IMR-90 (cell line): ENCODE measurements around the gene HYAL3. TPM values are rescaled to one million over a fixed set of nuclear protein-coding genes. Genes with fewer than 3 reads are reported as not detected.

ENCODE experiments used
- ATAC-seq: fragments of 200-7000 bp; cut with Tn5 transposase; 2 replicates; pipeline ENCODE4 v1.9.1; 2020; ENCODE audit warnings: low read depth, mild to moderate bottlenecking, moderate library complexity
- BruUV-seq: library from RNA; stranded (reverse); fragments of 400-500 nt; replicated peaks from 2 replicates; lab custom pipeline; 2021; lab: Mats Ljungman, UMichigan
- CTCF ChIA-PET: fragments of 300-600 bp; formaldehyde crosslinking; extraction: SDS; loops from one replicate; lab custom pipeline; 2021; ENCODE audit warnings: antibody characterized with exemption; lab: Yijun Ruan, JAX
- POLR2A ChIA-PET: fragments of 300-600 bp; sonication (Branson Sonifier 250); formaldehyde crosslinking; loops from one replicate; lab custom pipeline; 2022; ENCODE audit warnings: antibody characterized with exemption; ENCODE audit not compliant: unreplicated experiment; lab: Charles Lee
- DNase-seq: peaks from one replicate; pipeline ENCODE4 v3.0.0; 2013
- H2AFZ ChIP-seq: replicated peaks from 2 replicates; pipeline ENCODE3; 2013; ENCODE audit warnings: low read length, mild to moderate bottlenecking; ENCODE audit not compliant: poor library complexity
- H2AK5ac ChIP-seq: 2 replicates; pipeline ENCODE4 v1.6.1; 2013; ENCODE audit warnings: low read depth, low read length, inconsistent platforms
- H2AK9ac ChIP-seq: replicated peaks from 2 replicates; pipeline ENCODE3; 2013; ENCODE audit warnings: mild to moderate bottlenecking, low read depth, low read length, moderate library complexity; ENCODE audit not compliant: poor library complexity
- H2BK120ac ChIP-seq: 2 replicates; pipeline ENCODE4 v1.6.1; 2013; ENCODE audit warnings: low read depth, low read length, inconsistent platforms
- H2BK15ac ChIP-seq: 3 replicates; pipeline ENCODE4 v1.6.1; 2013; ENCODE audit warnings: low read depth, low read length, inconsistent platforms
- H2BK20ac ChIP-seq: 2 replicates; pipeline ENCODE4 v1.6.1; 2013; ENCODE audit warnings: low read depth, mild to moderate bottlenecking, inconsistent platforms, low read length, moderate library complexity
- H2BK5ac ChIP-seq: 2 replicates; pipeline ENCODE4 v1.6.1; 2013; ENCODE audit warnings: mild to moderate bottlenecking, low read depth, low read length, inconsistent platforms; ENCODE audit not compliant: poor library complexity, severe bottlenecking
- H3K14ac ChIP-seq: replicated peaks from 2 replicates; pipeline ENCODE4 v1.6.1; 2013; ENCODE audit warnings: low read depth, low read length, inconsistent platforms
- H3K18ac ChIP-seq: 2 replicates; pipeline ENCODE4 v1.6.1; 2013; ENCODE audit warnings: low read depth, low read length, control low read depth
- H3K23ac ChIP-seq: 2 replicates; pipeline ENCODE4 v1.6.1; 2013; ENCODE audit warnings: low read depth, low read length, inconsistent platforms
- H3K27ac ChIP-seq: 2 replicates; pipeline ENCODE4 v1.5.1; 2013; ENCODE audit warnings: mild to moderate bottlenecking, control low read depth, low read length; ENCODE audit not compliant: insufficient read depth
- H3K27me3 ChIP-seq: 2 replicates; pipeline ENCODE4 v1.6.1; 2013; ENCODE audit warnings: low read length; ENCODE audit not compliant: control insufficient read depth, insufficient read depth
- H3K36me3 ChIP-seq: 2 replicates; pipeline ENCODE4 v1.6.1; 2013; ENCODE audit warnings: low read length, mixed read lengths; ENCODE audit not compliant: control insufficient read depth, insufficient read depth
- H3K4ac ChIP-seq: 2 replicates; pipeline ENCODE4 v1.6.1; 2013; ENCODE audit warnings: low read depth, low read length, inconsistent platforms
- H3K4me1 ChIP-seq: 2 replicates; pipeline ENCODE4 v1.6.1; 2013; ENCODE audit warnings: low read length, mixed read lengths; ENCODE audit not compliant: control insufficient read depth, insufficient read depth
- H3K4me2 ChIP-seq: 2 replicates; pipeline ENCODE4 v1.6.1; 2013; ENCODE audit warnings: low read depth, mild to moderate bottlenecking, control low read depth, low read length, moderate library complexity
- H3K4me3 ChIP-seq: 2 replicates; pipeline ENCODE4 v1.5.1; 2013; ENCODE audit warnings: low read depth, mild to moderate bottlenecking, control low read depth, low read length, moderate library complexity; ENCODE audit not compliant: insufficient read depth
- H3K56ac ChIP-seq: 2 replicates; pipeline ENCODE4 v1.6.1; 2013; ENCODE audit warnings: low read length, inconsistent platforms; ENCODE audit not compliant: insufficient read depth; ENCODE audit errors: extremely low read depth
- H3K79me1 ChIP-seq, 2 experiments: 2 replicates each; pipeline ENCODE4 v1.6.1; 2013; ENCODE audit warnings: low read length in 2 of 2, inconsistent platforms in 1 of 2, low read depth in 1 of 2
- H3K9ac ChIP-seq: 2 replicates; pipeline ENCODE4 v1.6.1; 2013; ENCODE audit warnings: low read depth, low read length, control low read depth
- H3K9me1 ChIP-seq: 2 replicates; pipeline ENCODE4 v1.6.1; 2013; ENCODE audit warnings: low read length, inconsistent platforms; ENCODE audit not compliant: insufficient read depth
- H3K9me3 ChIP-seq: 2 replicates; pipeline ENCODE4 v1.6.1; 2013; ENCODE audit warnings: low read length; ENCODE audit not compliant: control insufficient read depth, insufficient read depth
- H4K20me1 ChIP-seq: 2 replicates; pipeline ENCODE4 v1.6.1; 2013; ENCODE audit warnings: low read length, inconsistent platforms; ENCODE audit not compliant: insufficient read depth
- H4K5ac ChIP-seq: 2 replicates; pipeline ENCODE4 v1.6.1; 2013; ENCODE audit warnings: mild to moderate bottlenecking, low read depth, low read length, control low read depth
- H4K8ac ChIP-seq, 2 experiments: 2 replicates each; pipeline ENCODE4 v1.6.1; 2013; ENCODE audit warnings: low read depth in 2 of 2, low read length in 2 of 2, control low read depth in 1 of 2, inconsistent platforms in 1 of 2
- H4K91ac ChIP-seq: 2 replicates; pipeline ENCODE4 v1.6.1; 2013; ENCODE audit warnings: low read depth, low read length, inconsistent platforms; ENCODE audit not compliant: insufficient read depth
- CEBPB ChIP-seq: IDR thresholded peaks from 2 replicates; pipeline ENCODE4 v1.6.1; 2012; ENCODE audit warnings: low read depth, low read length, improper control_type of control experiment
- FOS ChIP-seq: fragments of 150-350 bp; IDR thresholded peaks from 2 replicates; pipeline ENCODE4 v1.6.1; 2016; ENCODE audit warnings: low read depth, low read length
- MAZ ChIP-seq: IDR thresholded peaks from 2 replicates; pipeline ENCODE4 v1.6.1; 2012; ENCODE audit warnings: low read depth, mild to moderate bottlenecking, low read length, improper control_type of control experiment, moderate library complexity, borderline replicate concordance
- MXI1 ChIP-seq: IDR thresholded peaks from 2 replicates; pipeline ENCODE4 v1.6.1; 2012; ENCODE audit warnings: low read depth, mild to moderate bottlenecking, low read length, moderate library complexity, borderline replicate concordance
- NFE2L2 ChIP-seq: fragments of 150-350 bp; IDR thresholded peaks from 2 replicates; pipeline ENCODE4 v1.6.1; 2016; ENCODE audit warnings: low read depth, mild to moderate bottlenecking, low read length
- RAD21 ChIP-seq: IDR thresholded peaks from 2 replicates; pipeline ENCODE4 v1.6.1; 2012; ENCODE audit warnings: low read length, improper control_type of control experiment
- RFX5 ChIP-seq: IDR thresholded peaks from 2 replicates; pipeline ENCODE4 v1.8.0; 2012; ENCODE audit warnings: low read depth, mild to moderate bottlenecking, low read length, moderate library complexity
- SMC3 ChIP-seq: fragments of 150-350 bp; IDR thresholded peaks from 2 replicates; pipeline ENCODE4 v1.6.1; 2016; ENCODE audit warnings: low read depth, mild to moderate bottlenecking, antibody characterized with exemption, low read length, moderate library complexity
- USF2 ChIP-seq: fragments of 150-350 bp; IDR thresholded peaks from 2 replicates; pipeline ENCODE4 v1.6.1; 2017; ENCODE audit warnings: mild to moderate bottlenecking, antibody characterized with exemption, low read length, low read depth
- WGBS, 2 experiments: methylation state at CpG; one replicate each; pipeline versions ENCODE4 v1.1.5 to v1.1.7; 2013; ENCODE audit warnings: missing lambda C conversion rate in 2 of 2; ENCODE audit not compliant: insufficient read length in 1 of 2; ENCODE audit errors: extremely low coverage in 2 of 2; 5-methylcytosine and 5-hydroxymethylcytosine counted together
- dilution Hi-C: fragments of 300-500 bp; cut with HindIII; formaldehyde crosslinking; loops from one replicate; pipeline ENCODE4 v1.14.3; 2018; ENCODE audit warnings: low sequenced_read_pairs; ENCODE audit not compliant: unreplicated experiment
- in situ Hi-C: fragments of 300-500 bp; cut with MboI; formaldehyde crosslinking; loops from 3 replicates; pipeline ENCODE4 v1.14.3; 2019; ENCODE audit warnings: low sequenced_read_pairs, inconsistent platforms, mixed read lengths
- intact Hi-C: fragments of 100-400 bp; cut with micrococcal nuclease; formaldehyde crosslinking; loops from 2 replicates; pipeline ENCODE4 v1.10.0; 2022
- polyA plus RNA-seq, 3 experiments: library from polyadenylated mRNA; depleted of rRNA; stranded (reverse); fragments of >200 nt; gene quantifications; 2 replicates each; pipeline ENCODE4 v1.2.3, GENCODE V29; 2012; ENCODE audit warnings: low replicate concordance in 1 of 3
- total RNA-seq: library from RNA; depleted of rRNA; stranded (reverse); fragments of >200 nt; gene quantifications from 2 replicates; pipeline ENCODE4 v1.2.3, GENCODE V29; 2012

The HYAL3 gene
- total and polyA plus RNA-seq, 2 of the 4 experiments (the other 2 are of a cell fraction), result 2.7 to 5.7 TPM

DNA sequence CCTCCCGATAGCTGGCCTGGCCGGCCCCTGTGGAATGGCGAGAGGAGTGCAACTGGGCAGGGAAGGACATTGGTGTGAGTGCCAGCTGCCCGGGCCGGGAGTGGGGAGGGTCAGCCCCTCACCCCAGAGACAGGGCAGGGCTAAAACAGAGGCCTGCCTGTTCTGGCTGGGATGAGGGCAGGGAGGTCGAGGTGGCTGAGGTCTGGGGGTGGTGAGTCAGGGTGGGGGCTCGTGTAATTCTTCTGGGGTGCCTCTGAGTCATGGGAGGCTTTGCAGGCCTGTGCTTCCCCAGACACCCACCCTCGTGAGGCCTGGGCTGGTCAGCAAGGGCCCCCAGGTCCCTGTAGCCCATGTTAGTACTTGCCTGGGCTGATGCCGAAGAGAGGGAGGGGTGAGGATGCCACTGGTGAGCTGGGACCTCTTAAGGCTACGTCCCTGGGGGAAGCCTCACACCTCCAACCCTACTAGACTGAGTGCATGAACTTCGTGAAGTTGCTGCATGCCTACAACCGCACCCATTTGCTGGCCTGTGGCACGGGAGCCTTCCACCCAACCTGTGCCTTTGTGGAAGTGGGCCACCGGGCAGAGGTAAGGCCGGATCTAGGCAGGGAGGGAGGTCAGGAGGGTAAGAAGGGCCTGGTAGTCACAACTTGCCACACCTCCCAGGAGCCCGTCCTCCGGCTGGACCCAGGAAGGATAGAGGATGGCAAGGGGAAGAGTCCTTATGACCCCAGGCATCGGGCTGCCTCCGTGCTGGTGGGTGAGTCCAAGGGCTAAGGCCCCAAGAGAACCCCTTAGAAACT is 28.6 kb downstream of the HYAL3 start (continued):
- TF ChIP-seq NFE2L2 (no peak), FOS (peak; percentile 45; the same call in 1 of the 2 replicates)

DNA sequence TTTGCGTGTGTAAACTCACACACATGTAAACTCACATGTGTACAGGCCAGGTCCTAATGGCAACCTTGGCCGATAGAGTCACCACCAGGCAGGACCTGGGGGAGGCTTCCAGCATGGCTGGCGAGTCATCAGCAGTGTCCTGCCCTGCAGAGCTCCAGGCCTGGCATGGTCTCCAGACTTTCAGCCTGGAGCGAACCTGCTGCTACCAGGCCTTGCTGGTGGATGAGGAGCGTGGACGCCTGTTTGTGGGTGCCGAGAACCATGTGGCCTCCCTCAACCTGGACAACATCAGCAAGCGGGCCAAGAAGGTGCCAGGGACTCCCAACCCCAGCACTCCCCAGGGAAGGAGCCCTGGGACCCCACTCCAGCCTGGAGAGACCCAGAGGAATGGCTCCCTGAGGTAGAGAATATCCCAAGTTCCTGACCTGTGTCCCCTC is 29.2 kb downstream of the HYAL3 start:
- Histone ChIP-seq H2BK5ac (peak overlapping the region; percentile 83), H3K36me3 (peaks cover 6% of the 10 kb centered on the region; the same call in 1 of the 2 replicates), H3K4me3 (peak overlapping the region; percentile 23; the same call in 1 of the 2 replicates), H3K27ac (peak overlapping the region; percentile 80), H3K14ac (peak overlapping the region; percentile 92), H4K20me1 (no peaks in the 10 kb centered on the region), H3K4ac (peak overlapping the region; percentile 98), H4K91ac (peak overlapping the region; percentile 91), H3K4me2 (peak overlapping the region; percentile 71), H3K4me1 (peaks cover 56% of the 10 kb centered on the region), H3K27me3 (no peaks in the 10 kb centered on the region), H3K79me1 (peaks cover 3 to 43% of the 10 kb centered on the region in 2 experiments; a peak in 3 of 4 replicates), H3K9me3 (no peaks in the 10 kb centered on the region), H2AK5ac (peak overlapping the region; percentile 98), H3K18ac (peak overlapping the region; percentile 68), H2BK20ac (peak overlapping the region; percentile 88), H2AK9ac (peak overlapping the region; percentile 95), H2BK120ac (peak overlapping the region; percentile 95), H4K5ac (peak overlapping the region; percentile 79), H3K23ac (peak overlapping the region; percentile 85; the same call in 1 of the 2 replicates), H4K8ac (peak overlapping the region; percentile 56 to 94), H2AFZ (peak overlapping the region; percentile 71), H3K9ac (peak overlapping the region; percentile 77), H3K56ac (no peak overlapping the region), H3K9me1 (peaks cover 37% of the 10 kb centered on the region), H2BK15ac (peak overlapping the region; percentile 67; the same call in 2 of the 3 replicates)
- in situ Hi-C loops, result loop anchor here (5.0 kb wide), 2 partner anchors 43 to 78 kb away; partner anchors contain the start of gene GNAT1
- intact Hi-C loops, result no loop called here
- TF ChIP-seq USF2 (no peak), SMC3 (peak; percentile 22; the same call in 1 of the 2 replicates), RFX5 (no peak), CEBPB (no peak), FOS (peak; percentile 57), MAZ (peak; percentile 52; the same call in 1 of the 2 replicates), RAD21 (no peak), MXI1 (peak; percentile 71; the same call in 1 of the 2 replicates)
- ChIA-PET CTCF (interaction anchor here (1.3 to 2.2 kb wide), 2 partner anchors 10 to 43 kb away, joined by 4 to 7 read pairs; no protein-coding TSS in a partner anchor), POLR2A (no interaction called here)
- dilution Hi-C loops, result no loop called here
- 80% methylated on average over 1 of the region's 8 CpGs; no CpG with 5 or more reads in 1 of the 2 experiments for WGBS, 2 experiments
- ATAC-seq, result peak; percentile 21
- BruUV-seq, result no TSS peak
- peak; percentile 63 for DNase-seq
